ENCODE results near the gene PON3.

- no peak for TF ChIP-seq CTCF (IDR thresholded peaks at IDR 0.05)
- TF ChIP-seq POLR2A (IDR thresholded peaks at IDR 0.05), result no peak
Measured at GRCh38 chr7:95317546-95317945, 78.6 kb downstream of the PON3 start.

Data from uterus (tissue), 2 donors.